OCI-LY3 (cell line): ENCODE data around the gene RIN3.

Source experiments
- H2AFZ ChIP-seq: fragments of 200-600, 300-600 bp; shearing (Covaris generic); 2 replicates; pipeline ENCODE4 v1.6.0; 2014; ENCODE audit warnings: antibody characterized with exemption, low read depth, low read length
- H3K27ac ChIP-seq: fragments of 200-600, 300-600 bp; sonication (generic); 2 replicates; pipeline ENCODE4 v1.5.1; 2014; ENCODE audit warnings: mild to moderate bottlenecking, low read length, moderate library complexity, mixed read lengths
- H3K27me3 ChIP-seq: fragments of 200-600, 300-600 bp; sonication (generic); 2 replicates; pipeline ENCODE4 v1.6.1; 2014; ENCODE audit warnings: low read depth, low read length, mixed read lengths
- H3K36me3 ChIP-seq: fragments of 200-600, 300-600 bp; sonication (generic); replicated peaks from 2 replicates; pipeline ENCODE3; 2014; ENCODE audit warnings: low read depth, low read length, mixed read lengths
- H3K4me1 ChIP-seq: fragments of 300-600, 200-600 bp; sonication (generic); 2 replicates; pipeline ENCODE4 v1.6.1; 2014; ENCODE audit warnings: low read length, mixed read lengths
- H3K4me2 ChIP-seq: fragments of 200-600, 300-600 bp; sonication (generic); 2 replicates; pipeline ENCODE4 v1.6.1; 2014; ENCODE audit warnings: low read length, mixed read lengths
- H3K4me3 ChIP-seq: fragments of 300-600, 200-600 bp; sonication (generic); 2 replicates; pipeline ENCODE4 v1.5.1; 2014; ENCODE audit warnings: antibody characterized with exemption, mild to moderate bottlenecking, low read length, moderate library complexity
- H3K79me2 ChIP-seq: fragments of 300-600, 200-600 bp; shearing (Covaris generic); 2 replicates; pipeline ENCODE4 v1.6.1; 2014; ENCODE audit warnings: mild to moderate bottlenecking, low read length, mixed read lengths
- H3K9ac ChIP-seq: fragments of 300-600, 200-600 bp; shearing (Covaris generic); 2 replicates; pipeline ENCODE4 v1.6.0; 2014; ENCODE audit warnings: mild to moderate bottlenecking, low read length, moderate library complexity
- H3K9me3 ChIP-seq: fragments of 200-600, 300-600 bp; shearing (Covaris generic); 2 replicates; pipeline ENCODE4 v1.6.1; 2014; ENCODE audit warnings: low read length, mixed read lengths; ENCODE audit not compliant: insufficient read depth
- H4K20me1 ChIP-seq: fragments of 200-600, 300-600 bp; sonication (generic); 2 replicates; pipeline ENCODE4 v1.6.1; 2016; ENCODE audit warnings: low read length, mixed read lengths; ENCODE audit not compliant: insufficient read depth
- CTCF ChIP-seq: fragments of 200-600, 300-600 bp; sonication (generic); IDR thresholded peaks from 2 replicates; pipeline ENCODE4 v1.5.1; 2014; ENCODE audit warnings: antibody characterized with exemption, low read length, low read depth
- EZH2phosphoT487 ChIP-seq: fragments of 200-600 bp; shearing (Covaris generic); IDR thresholded peaks from 2 replicates; pipeline ENCODE4 v1.6.1; 2018; ENCODE audit warnings: antibody characterized with exemption, mixed run types, low read depth

RIN3 gene

DNA sequence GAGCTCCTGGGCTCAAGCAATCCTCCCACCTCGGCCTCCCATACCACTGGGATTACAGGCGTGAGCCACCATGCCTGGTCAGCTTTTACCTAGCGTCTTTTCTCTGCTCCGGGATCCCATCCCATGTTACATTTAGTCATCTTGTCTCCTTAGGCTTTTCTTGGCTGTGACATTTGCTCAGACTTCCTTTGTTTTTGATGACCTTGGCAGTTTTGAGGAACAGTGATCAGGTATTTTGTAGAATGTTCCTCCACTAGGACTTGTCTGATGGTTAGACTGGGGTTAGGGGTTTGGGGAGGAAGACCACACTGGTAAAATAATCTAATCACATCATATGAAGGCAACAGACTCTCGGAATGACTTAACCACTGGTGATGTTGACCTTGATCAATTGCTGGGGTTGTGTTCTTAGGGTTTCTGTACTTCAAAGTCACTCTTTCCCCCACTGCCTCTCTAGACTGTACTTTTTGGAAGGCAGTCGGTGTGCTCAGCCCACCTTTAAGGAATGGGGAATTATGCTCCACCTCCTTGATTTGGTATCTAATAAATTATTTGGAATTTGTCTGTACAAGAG lies 48.4 kb downstream of the RIN3 start:
- Histone ChIP-seq H3K27ac (no peak overlapping the region), H3K27me3 (no peaks in the 10 kb centered on the region), H4K20me1 (no peaks in the 10 kb centered on the region), H3K4me2 (no peak overlapping the region), H3K9ac (no peak overlapping the region), H2AFZ (no peak overlapping the region), H3K9me3 (peaks cover 6% of the 10 kb centered on the region), H3K79me2 (no peaks in the 10 kb centered on the region), H3K4me3 (no peak overlapping the region), H3K4me1 (peaks cover 36% of the 10 kb centered on the region), H3K36me3 (peaks cover 11% of the 10 kb centered on the region)
- TF ChIP-seq CTCF (no peak), EZH2phosphoT487 (no peak)

GRCh38 chr14:92563359-92563758 lies 49.8 kb downstream of the RIN3 start:
- H3K9me3 ChIP-seq = peaks cover 9% of the 10 kb centered on the region
- H2AFZ ChIP-seq = no peak overlapping the region
- no peaks in the 10 kb centered on the region for H3K79me2 ChIP-seq
- H3K4me3 ChIP-seq = peak overlapping the region; percentile 11; the same call in 1 of the 2 replicates
- peak overlapping the region; percentile 76 for H3K27ac ChIP-seq
- H3K36me3 ChIP-seq = peaks cover 15% of the 10 kb centered on the region
- H3K27me3 ChIP-seq = no peaks in the 10 kb centered on the region
- peak overlapping the region; percentile 58 for H3K4me2 ChIP-seq
- H3K4me1 ChIP-seq = peaks cover 40% of the 10 kb centered on the region
- TF ChIP-seq CTCF = no peak
- no peak for TF ChIP-seq EZH2phosphoT487
- no peaks in the 10 kb centered on the region for H4K20me1 ChIP-seq
- H3K9ac ChIP-seq = peak overlapping the region; percentile 48; the same call in 1 of the 2 replicates

- peaks cover 15% of the 10 kb centered on the region for H3K36me3 ChIP-seq
- peak overlapping the region; percentile 48; the same call in 1 of the 2 replicates for H3K9ac ChIP-seq
- no peak for TF ChIP-seq EZH2phosphoT487
- no peak for TF ChIP-seq CTCF
- peaks cover 9% of the 10 kb centered on the region for H3K9me3 ChIP-seq
- H2AFZ ChIP-seq = no peak overlapping the region
- peak overlapping the region; percentile 58 for H3K4me2 ChIP-seq
- H3K27ac ChIP-seq = peak overlapping the region; percentile 76
- H3K4me3 ChIP-seq = peak overlapping the region; percentile 11; the same call in 1 of the 2 replicates
- H3K4me1 ChIP-seq = peaks cover 44% of the 10 kb centered on the region
- H4K20me1 ChIP-seq = no peaks in the 10 kb centered on the region
- H3K27me3 ChIP-seq = no peaks in the 10 kb centered on the region
- no peaks in the 10 kb centered on the region for H3K79me2 ChIP-seq
These were observed 50.2 kb downstream of the RIN3 start for GRCh38 chr14:92563765-92564285.

DNA sequence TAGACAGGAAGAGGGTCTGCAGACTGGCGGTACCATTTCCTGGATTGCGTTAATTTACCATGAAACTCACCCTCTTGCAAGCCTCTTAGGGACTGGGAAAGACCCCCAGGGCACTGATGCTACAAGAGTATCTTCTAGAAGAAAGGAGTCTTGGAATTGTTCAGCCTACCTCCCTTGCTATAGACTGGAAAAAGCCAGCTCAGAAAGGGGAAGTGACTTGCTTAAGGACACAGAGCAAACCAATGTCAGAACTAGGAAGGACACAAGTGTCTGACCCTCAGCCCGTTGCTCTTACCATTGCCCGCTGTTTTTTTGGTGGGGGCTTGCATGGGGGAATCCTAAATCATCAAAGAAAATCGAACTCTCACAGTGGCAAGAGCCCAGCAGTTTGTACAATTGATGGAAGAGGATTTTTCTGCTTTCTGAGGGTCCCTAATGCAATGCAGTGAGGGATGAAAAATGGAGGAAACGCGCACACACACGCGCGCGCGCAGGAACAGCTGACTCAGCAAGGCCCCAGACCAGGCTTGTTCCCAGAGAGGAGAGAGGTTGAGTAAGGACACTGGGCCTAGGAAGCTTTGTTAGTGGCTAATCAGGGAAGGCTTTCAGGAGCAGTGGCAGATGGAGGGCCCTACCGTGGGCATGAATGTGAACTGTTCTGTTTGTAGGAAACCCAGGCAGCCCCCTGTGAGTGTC lies 50.9 kb downstream of the RIN3 start:
- Histone ChIP-seq H3K79me2 (no peaks in the 10 kb centered on the region), H3K9ac (peak overlapping the region; percentile 48; the same call in 1 of the 2 replicates), H3K4me1 (peaks cover 51% of the 10 kb centered on the region), H4K20me1 (no peaks in the 10 kb centered on the region), H3K9me3 (peaks cover 9% of the 10 kb centered on the region), H3K27ac (peak overlapping the region; percentile 76; the same call in 1 of the 2 replicates), H3K4me2 (peak overlapping the region; percentile 58), H3K36me3 (peaks cover 15% of the 10 kb centered on the region), H2AFZ (no peak overlapping the region), H3K27me3 (no peaks in the 10 kb centered on the region), H3K4me3 (no peak overlapping the region; the same call in 1 of the 2 replicates)
- TF ChIP-seq CTCF = no peak
- TF ChIP-seq EZH2phosphoT487 = no peak
